Smooth muscle cell of the brain vasculature (primary cell): ENCODE measurements around the gene CFAP92.

Experiments used
- DNase-seq: peaks from one replicate; pipeline ENCODE4 v3.0.0-alpha.2; 2012; ENCODE audit warnings: low read depth, low spot score

CFAP92 gene

DNA sequence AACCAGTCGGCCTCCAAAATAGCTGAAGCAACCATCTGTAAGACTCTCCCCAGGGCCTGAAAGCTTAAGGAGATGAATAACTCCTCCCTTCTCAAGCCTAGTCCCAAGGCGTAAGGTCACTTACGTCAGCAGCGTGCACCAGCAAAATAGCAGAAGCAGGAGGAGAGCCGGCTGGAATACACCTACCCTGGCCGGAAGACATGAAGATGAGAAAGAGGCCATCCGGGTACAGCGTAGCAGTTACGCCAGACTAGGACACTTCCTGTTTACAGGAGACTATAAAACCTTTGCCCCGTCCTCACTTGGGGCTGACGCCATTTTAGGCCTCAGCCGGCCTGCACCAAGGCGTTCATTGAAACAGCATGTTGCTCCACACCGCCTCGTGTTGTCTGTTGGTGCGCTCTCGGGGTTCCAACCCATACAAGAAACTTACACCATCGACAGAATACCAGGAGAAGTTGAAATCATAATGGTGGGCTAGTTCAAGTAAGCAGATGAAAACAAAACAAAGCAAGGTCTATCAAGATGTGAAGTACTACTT is 2.5 kb downstream of the CFAP92 start:
- no peak for DNase-seq

DNA sequence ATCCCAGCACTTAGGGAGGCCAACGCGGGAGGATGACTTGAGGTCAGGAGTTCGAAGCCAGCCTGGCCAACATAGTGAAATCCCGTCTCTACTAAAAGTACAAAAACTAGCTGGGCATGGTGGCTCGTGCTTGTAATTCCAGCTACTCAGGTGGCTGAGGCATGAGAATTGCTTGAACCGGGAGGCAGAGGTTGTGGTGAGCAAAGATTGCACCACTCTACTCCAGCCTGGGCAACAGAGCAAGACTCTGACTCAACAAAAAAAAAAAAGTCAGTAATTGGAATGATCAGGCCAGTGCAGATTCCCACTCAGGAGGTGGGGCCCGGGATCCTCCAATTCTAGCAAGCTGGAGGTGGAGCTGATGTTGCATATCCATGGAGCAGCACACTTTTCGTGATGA is 5.6 kb downstream of the CFAP92 start:
- DNase-seq = no peak

DNA sequence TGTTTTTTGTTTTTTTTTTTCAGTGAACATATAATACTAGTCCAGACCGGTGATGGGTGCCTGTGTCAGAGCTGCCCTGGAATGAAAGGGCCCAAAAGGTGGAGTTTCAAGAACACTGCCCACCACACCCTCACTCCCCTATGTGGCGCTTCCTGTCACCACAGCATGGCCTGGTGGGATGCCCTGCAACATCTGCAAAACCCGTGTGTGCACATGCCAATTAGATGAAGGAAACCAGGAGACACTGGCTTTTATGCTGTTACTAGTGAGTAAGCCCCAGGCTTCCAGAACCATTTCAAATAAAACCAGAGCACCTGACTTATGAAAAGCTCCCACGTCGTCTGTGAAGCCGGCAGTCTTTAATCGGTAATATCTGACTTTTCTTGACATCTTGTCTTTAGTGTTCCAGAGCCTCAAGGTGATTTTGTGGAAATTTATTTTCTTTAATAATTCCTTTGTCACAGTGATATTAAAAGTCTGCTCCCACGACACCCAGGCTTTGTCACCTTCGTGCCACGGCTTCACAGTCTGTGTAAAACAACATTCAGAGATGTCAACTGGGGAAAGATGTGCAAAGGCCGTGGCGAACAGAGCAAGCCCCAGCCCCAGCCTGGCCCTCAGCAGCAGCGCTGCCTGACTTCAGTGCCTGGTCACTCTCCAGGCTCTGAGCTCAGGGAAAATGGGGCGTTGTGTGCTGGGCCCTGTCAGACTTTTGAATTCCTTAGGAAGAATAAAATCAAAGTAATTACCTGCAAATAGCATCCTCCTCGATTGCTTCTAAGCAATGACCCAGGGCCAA is 6.4 kb downstream of the CFAP92 start:
- DNase-seq = no peak

DNA sequence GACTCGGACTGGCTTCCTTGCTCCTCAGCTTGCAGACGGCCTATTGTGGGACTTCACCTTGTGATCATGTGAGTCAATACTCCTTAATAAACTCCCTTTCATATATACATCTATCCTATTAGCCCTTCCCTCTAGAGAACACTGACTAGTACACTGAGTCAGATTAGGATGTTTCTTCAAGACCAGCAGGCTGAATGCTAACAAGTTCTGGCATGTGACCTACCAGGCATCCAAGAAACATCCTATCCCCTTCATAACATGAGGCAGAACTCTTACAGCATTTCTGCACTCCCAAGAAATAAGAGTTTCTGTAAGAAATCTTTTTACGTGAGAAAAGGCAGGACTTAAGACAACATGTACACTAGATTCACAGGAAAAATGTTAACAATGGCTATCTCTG is 9.3 kb downstream of the CFAP92 start:
- DNase-seq = no peak

DNA sequence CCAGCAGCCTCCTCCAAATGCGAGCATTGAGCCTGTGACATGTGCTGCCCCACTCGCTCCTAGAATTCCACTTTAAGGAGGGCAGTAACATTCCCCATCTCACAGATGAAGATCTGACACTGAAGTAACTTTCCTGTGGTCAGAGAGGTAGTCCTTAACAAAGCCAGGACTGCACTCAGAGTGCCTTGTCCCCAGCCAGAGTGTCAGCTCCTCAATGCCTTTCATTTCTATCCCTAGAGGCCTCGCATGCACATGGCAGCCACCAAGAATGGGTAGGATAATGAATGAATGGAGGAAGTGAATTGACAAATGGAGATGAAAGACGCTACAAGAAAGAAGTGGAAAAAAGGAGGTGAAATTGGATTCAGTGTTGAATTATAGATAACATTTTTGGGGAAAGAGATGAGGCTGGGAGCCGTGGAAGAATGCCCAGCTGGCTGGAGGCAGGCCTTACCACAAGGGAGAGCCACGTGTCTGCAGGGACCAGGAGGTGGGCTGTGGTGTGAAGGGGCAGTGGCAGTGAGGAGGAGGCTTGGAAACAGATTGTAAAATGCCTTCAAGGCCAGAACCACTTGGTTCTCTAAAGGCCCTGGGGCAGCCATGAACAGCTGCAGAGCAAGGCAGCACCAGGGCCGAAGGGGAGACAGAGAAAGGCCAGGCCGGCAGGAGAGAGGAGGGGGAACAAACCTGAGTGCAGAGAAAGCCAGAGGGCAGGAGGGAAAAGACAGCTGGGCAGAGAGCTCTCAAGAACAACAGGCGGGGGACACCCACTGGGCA is 10.4 kb downstream of the CFAP92 start:
- no peak for DNase-seq

DNA sequence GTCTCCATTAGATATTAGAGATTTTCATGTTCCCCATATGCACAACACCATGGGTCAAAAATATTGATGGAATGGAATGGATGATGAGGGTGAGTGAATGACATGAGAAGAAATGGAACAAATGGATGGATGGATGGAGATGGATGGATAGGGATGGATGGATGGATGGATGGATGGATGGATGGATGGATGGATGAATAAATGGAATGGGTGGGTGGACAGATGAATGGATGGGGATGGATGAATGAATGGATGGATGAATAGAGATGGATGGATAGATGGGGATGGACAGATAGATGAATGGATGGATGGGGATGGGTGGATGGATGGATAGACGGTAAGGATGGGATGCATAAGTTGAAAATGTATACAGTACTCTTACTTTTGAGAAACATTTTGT is 18.6 kb downstream of the CFAP92 start:
- DNase-seq = no peak

DNA sequence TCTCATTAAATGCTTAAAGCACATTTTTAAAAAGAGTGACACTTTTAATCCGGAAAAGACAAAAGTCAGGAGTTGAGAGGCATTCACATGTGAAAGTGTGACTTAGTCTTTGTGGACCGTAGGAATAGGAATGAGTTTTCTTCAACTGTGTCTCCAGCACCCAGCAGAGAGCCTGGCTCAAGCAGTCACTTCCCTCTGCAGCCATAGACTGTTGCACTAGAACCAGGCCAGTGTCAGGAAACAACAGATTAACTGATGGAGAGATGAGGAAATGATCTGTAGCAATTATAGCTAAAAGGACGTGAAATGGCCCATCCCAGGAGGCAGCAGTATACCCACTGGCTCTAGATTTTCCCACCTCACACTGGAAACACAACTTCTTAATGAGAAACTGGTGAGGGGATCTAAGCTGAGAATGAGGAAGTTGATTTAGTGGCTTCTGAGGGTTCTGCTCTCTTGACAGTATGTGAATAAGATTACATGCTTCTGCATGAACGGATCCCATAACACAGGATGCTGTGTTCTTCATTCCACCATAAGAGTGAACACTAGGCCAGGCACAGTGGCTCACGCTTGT is 19.8 kb downstream of the CFAP92 start:
- DNase-seq = no peak

DNA sequence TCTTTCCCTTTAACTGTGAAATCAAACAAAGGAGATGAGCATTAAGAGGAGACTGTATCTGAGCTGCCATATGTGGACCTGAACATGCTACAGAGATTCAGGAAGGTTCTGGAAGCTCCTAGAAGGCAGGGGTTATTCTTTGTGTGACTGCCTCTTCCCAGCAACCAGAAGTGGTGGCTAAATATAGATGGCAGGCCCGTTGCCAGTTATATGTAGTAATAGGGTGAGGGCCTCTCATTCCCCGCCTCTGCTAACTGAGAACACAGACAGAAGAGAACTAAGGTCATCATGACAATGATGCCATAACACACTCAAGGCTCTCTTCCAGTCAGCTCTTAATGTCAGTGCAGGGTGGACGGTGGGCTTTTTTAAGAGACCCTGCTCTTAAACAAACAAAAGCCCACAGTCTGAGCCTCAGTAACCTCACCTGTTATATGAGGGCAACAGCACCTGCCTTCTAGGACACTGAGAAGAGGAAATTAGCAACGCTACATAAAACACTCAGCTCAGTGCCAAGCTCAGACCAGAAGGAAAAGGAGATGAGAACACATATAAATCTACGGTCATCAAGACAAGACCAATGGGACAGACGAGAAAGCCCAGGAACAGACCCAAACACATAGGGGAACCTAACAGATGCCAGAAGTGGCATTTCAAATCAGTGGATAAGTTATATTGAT is 22.3 kb downstream of the CFAP92 start:
- DNase-seq = no peak

DNA sequence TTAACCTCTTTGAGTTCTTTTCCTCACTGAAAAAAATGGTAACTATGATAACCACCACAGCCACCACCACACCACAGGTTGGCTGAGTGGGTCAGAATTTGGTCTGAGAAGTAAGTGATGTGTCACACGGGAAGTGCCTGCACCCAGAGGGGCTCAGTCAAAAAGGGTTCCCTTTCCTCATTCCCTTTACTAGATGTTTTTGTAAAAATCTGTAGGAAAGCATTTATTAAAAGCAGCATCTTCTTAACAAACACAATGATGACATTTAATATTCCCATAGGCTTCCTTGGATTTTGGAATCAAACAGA is 23.2 kb downstream of the CFAP92 start:
- no peak for DNase-seq

DNA sequence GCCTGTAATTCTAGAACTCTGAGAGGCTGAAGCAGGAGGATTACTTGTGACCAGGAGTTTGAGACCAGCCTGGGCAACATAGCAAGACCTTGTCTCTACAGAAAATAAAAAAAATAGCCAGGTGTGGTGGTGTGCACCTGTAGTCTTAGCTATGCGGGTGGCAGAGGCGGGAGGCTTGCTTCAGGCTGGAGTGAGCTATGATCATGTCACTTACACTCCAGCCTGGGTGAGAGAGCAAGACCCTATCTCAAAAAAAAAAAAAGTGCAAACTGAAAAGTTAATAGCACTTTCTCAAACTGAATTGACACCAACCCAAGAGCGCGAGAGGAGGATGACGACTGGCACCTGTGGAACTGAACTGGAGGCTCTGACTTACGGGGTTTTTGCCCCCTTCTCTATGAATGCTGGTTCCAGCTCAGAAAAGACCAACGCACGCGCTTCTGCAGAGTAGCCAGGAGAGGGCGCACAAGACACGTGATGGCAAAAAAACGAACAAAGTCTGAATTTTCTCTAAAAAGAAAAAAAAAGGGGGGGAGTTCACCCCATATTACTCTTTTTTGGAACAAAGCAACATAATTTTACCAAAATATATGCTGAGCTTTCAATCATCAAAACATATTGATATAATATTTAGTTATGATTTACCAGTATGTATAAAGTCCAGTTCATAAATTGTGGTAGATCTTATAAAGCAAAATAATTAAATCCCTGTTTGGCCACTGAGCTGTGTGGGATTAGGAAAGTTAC is 23.7 kb downstream of the CFAP92 start:
- DNase-seq = no peak

DNA sequence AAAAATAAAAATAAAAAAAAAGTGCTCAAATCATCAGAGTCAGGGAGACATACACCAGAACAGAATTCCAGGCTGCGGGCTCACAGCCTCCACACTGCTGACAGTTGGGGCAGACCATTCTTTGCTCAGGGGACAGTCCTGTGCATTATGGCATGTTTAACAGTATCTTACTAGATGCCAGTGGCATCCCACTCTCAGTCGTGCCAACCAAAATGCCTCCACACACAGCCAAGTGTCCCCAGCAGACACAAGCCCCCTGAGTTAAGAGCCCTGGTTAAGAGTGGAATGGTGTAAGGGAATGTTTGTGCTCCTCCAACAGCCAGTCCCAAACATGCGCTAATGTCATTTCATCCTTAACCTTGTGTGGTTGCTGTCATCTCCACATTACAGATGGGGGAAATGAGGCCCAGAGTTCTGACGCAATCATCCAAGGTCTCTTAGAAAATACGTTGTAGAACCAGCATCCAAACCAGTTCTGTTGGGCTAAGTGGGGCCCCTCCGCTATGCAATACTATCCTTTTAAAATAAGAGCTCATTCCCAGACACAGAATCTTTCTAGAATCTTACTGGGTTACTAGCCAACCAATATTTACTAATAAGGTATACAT is 26.0 kb downstream of the CFAP92 start:
- DNase-seq = no peak

DNA sequence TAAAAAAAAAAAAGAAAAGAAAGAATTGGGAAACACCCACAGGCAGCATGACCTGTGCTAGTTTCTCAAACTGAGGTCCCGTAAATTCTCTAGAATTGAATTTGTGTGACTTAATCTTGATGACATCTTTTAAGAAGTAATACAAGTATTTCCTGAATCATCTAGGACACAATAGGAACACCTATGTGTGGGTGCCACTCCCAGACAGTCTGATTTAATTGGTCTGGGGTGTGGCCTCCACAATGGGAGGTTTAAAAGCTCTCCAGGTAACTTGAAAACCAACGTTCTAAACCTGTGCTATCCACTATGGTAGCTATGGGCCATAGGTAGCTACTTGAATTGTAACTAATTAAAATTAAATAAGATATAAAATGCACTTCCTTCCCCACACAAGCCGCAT is 28.1 kb downstream of the CFAP92 start:
- DNase-seq = no peak

DNA sequence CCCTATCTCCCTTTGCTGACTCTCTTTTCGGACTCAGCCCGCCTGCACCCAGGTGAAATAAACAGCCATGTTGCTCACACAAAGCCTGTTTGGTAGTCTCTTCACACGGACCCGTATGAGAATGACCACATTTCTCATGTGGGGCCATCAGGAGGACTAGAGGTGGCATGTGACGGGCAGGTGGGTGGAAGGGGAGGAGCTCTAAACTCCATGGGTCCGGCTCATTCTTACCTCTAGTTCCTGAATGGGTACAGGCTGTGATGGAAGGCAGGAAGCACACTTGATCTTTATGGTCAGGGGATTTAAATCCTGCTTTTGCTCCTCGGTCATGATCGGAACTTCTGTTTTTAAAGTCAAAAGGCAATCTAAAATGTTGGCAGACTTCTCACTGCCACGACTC is 28.6 kb downstream of the CFAP92 start:
- no peak for DNase-seq

DNA sequence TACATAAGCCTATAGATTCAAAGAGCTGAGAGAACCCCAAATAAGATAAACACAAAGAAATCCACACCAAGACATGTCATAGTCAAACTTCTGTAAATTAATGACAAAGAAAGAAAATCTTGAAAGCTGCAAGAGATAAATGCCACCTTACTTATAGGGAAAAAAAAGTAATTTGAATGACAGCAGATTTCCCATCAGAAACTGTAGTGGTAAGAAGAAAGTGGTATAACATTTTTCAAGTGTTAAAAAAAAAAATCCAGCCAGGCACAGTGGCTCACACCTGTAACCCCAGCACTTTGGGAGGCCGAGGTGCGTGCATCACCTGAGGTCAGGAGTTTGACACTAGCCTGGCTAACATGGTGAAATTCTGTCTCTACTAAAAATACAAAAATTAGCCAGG is 37.4 kb downstream of the CFAP92 start:
- no peak for DNase-seq

DNA sequence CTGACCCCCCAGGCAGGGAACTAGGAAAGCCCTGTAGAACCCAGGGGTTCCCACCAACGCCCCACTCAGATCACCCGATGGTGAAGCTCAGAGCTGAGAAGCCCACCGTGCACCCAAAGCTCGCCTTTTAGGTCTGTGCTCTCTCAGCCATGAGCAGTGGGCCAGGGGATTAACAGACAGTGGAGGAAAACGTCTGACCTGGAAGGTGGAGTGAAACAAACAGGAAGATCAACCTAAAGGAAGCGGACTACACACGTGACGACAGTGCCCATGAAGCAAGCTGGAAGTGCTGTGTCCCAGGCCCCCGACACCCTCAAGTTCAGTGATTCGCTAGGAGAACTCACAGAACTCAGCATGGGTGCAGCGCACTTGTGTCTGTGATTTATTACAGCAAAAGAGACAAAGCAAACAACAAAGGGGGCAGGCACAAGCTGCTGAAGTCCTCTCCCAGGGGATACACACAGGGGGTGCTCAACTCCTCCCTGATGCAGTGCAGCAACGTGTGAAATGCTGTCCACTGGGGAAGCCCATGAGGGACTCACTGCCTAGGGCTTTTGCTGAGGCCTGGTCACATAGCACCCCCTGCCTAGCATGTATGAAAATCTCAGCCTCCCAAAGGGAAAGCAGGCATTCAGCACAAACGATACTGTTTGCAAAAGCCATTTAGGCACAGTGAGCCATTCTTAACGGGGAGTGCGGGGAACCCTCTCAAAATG is 43.5 kb downstream of the CFAP92 start:
- DNase-seq = no peak

DNA sequence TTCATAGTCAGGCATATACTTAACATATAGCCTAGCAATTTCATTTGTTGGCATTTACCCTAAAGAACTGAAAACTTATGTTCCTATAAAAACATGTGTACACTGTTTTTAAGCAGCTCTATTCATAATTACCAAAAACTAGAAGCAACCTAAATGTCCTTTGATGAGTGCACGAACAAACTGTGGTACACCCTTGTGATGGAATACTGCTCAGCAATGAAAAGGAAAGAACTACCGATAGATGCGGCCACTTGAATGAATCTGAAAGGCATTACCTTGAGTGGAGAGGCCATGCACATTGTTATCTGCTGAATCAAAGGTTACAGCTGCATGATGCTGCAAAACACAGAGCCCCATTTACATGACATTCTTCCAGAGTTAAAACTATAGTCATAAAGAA is 44.7 kb downstream of the CFAP92 start:
- no peak for DNase-seq

DNA sequence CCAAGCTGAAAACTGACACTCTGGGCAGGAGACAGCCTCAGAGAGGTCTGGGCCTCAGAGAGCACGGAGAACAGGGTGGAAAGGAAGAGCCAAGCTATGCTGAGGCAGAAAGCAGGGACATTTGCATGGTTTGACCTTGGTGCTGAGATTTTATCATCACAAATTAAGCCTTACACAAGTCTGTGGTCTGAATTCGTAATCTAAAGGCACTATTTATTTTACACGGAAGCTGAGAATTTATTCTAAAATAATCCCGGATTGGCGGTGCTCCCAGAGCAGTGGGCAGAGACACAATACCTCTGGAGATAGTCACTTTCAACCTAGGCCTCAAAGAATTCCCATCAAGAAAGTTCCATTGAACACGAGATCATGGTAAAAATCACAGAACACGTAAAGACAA is 47.5 kb downstream of the CFAP92 start:
- DNase-seq = no peak

DNA sequence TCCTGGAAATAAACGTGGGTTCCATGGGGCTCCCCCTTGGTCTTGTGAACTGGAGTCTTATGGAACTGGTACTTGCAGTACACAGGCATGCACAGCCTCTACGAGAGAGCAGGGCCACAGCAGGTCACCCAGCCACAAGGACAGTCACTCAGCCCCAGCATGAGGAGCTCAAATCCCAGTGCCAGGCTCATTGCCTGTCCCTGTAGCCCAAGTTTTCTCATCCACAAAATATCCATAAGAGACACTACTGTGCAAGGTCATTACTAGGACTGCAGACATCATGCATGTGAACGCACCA is 48.0 kb downstream of the CFAP92 start:
- DNase-seq = no peak

DNA sequence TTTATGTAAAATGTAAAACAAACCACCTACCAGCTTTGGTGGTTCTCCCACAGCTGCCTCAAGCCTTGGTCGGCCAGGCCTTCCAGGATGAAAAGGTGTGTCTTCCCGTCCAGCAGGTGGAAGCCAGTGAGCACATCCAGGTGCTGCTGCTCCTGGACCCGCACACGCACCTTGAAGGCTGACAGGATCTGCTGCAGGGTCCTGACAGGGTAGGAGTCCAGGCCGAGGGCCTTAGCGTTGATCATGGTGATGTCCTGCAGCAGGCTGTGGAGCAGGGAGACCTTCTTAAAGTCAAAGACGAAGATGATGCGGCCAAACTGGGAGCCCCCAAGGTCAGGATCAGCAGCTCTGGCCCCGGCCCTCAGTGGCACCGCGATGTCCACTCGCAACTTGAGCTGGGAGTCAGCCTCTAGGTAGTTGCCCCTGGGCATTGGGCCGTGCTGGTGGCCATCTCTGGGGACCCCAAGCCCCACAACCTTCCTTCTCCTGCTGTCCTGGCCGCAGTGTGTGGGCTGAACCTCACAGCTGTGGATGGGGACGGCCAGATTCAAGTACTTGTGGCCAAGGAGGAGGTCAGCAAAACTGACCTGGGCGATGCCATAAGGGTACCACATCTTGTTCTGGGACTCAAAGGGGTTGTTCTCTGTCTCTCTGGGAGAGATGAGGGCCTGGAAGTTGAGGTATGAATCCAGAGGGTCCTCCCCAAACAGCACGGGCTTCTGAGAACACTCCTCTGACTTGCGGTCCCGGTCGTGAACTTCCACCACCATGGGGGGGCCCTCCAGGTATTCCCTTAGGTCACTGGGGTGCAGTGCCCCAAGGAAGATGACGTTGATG is 48.6 kb downstream of the CFAP92 start:
- DNase-seq = no peak
